HEK293 (cell line): ENCODE measurements around the gene TTC32.
A peak's percentile ranks its signal among the peaks of the same experiment; 100 is the strongest.

Source experiments
- AEBP2 ChIP-seq: fragments of 450-650 bp; formaldehyde crosslinking; IDR thresholded peaks from 2 replicates; pipeline ENCODE4 v1.5.1; 2016; ENCODE audit warnings: missing biosample characterization, missing genetic modification characterization, borderline replicate concordance
- BCL11A ChIP-seq: fragments of 450-650 bp; formaldehyde crosslinking; IDR thresholded peaks from 2 replicates; pipeline ENCODE4 v1.5.1; 2016; ENCODE audit warnings: low read depth, missing biosample characterization, missing genetic modification characterization
- GFI1B ChIP-seq: fragments of 450-650 bp; formaldehyde crosslinking; IDR thresholded peaks from 2 replicates; pipeline ENCODE4 v1.5.1; 2016; ENCODE audit warnings: missing biosample characterization, missing genetic modification characterization
- GLIS2 ChIP-seq: fragments of 450-650 bp; formaldehyde crosslinking; IDR thresholded peaks from 2 replicates; pipeline ENCODE4 v1.5.1; 2016; ENCODE audit warnings: missing biosample characterization, missing genetic modification characterization
- HOXA7 ChIP-seq: sonication (generic); formaldehyde crosslinking; IDR thresholded peaks from 2 replicates; pipeline ENCODE4 v1.8.1; 2022; ENCODE audit warnings: missing genetic modification reagents, borderline replicate concordance
- KLF16 ChIP-seq: fragments of 450-650 bp; formaldehyde crosslinking; IDR thresholded peaks from 2 replicates; pipeline ENCODE4 v1.5.1; 2017; ENCODE audit warnings: missing biosample characterization, missing genetic modification characterization
- KLF7 ChIP-seq: fragments of 450-650 bp; formaldehyde crosslinking; IDR thresholded peaks from 2 replicates; pipeline ENCODE4 v1.5.1; 2016; ENCODE audit warnings: missing biosample characterization, missing genetic modification characterization, borderline replicate concordance
- KLF8 ChIP-seq: fragments of 450-650 bp; formaldehyde crosslinking; IDR thresholded peaks from 2 replicates; pipeline ENCODE4 v1.5.1; 2016; ENCODE audit warnings: missing biosample characterization, missing genetic modification characterization
- PRDM6 ChIP-seq: fragments of 450-650 bp; formaldehyde crosslinking; IDR thresholded peaks from 2 replicates; pipeline ENCODE4 v1.5.1; 2017; ENCODE audit warnings: missing biosample characterization, missing genetic modification characterization
- SP3 ChIP-seq: fragments of 450-650 bp; formaldehyde crosslinking; IDR thresholded peaks from 2 replicates; pipeline ENCODE4 v1.5.1; 2016; ENCODE audit warnings: missing biosample characterization, missing genetic modification characterization
- ZBTB11 ChIP-seq: fragments of 450-650 bp; formaldehyde crosslinking; conservative IDR thresholded peaks from 2 replicates; pipeline ENCODE4 v1.5.1; 2016; ENCODE audit warnings: low read depth, missing biosample characterization, missing genetic modification characterization
- ZEB2 ChIP-seq: fragments of 450-650 bp; formaldehyde crosslinking; IDR thresholded peaks from 2 replicates; pipeline ENCODE4 v1.5.1; 2016; ENCODE audit warnings: missing biosample characterization, missing genetic modification characterization
- ZFP3 ChIP-seq: fragments of 450-650 bp; formaldehyde crosslinking; IDR thresholded peaks from 2 replicates; pipeline ENCODE4 v1.5.1; 2016; ENCODE audit warnings: low read depth, missing biosample characterization, missing genetic modification characterization
- ZNF114 ChIP-seq: fragments of 450-650 bp; formaldehyde crosslinking; IDR thresholded peaks from 2 replicates; pipeline ENCODE4 v1.5.0; 2017; ENCODE audit warnings: missing biosample characterization, missing genetic modification characterization
- ZNF138 ChIP-seq: fragments of 450-650 bp; formaldehyde crosslinking; IDR thresholded peaks from 2 replicates; pipeline ENCODE4 v1.5.1; 2016; ENCODE audit warnings: missing biosample characterization, missing genetic modification characterization, borderline replicate concordance
- ZNF155 ChIP-seq: fragments of 450-650 bp; formaldehyde crosslinking; IDR thresholded peaks from 2 replicates; pipeline ENCODE4 v1.5.1; 2016; ENCODE audit warnings: missing biosample characterization, missing genetic modification characterization
- ZNF2 ChIP-seq: fragments of 450-650 bp; formaldehyde crosslinking; IDR thresholded peaks from 2 replicates; pipeline ENCODE4 v1.5.1; 2016; ENCODE audit warnings: missing biosample characterization, missing genetic modification characterization
- ZNF24 ChIP-seq: fragments of 450-650 bp; formaldehyde crosslinking; IDR thresholded peaks from 2 replicates; pipeline ENCODE4 v1.5.1; 2016; ENCODE audit warnings: missing biosample characterization, missing genetic modification characterization
- ZNF248 ChIP-seq: fragments of 450-650 bp; formaldehyde crosslinking; IDR thresholded peaks from 2 replicates; pipeline ENCODE4 v1.5.1; 2017; ENCODE audit warnings: missing biosample characterization, missing genetic modification characterization
- ZNF341 ChIP-seq: fragments of 450-650 bp; formaldehyde crosslinking; IDR thresholded peaks from 2 replicates; pipeline ENCODE4; 2016; ENCODE audit warnings: low read depth, missing biosample characterization, missing genetic modification characterization
- ZNF513 ChIP-seq: fragments of 450-650 bp; IDR thresholded peaks from 2 replicates; pipeline ENCODE4 v1.5.1; 2018; ENCODE audit warnings: missing biosample characterization, missing genetic modification characterization
- ZNF548 ChIP-seq: fragments of 450-650 bp; formaldehyde crosslinking; IDR thresholded peaks from 2 replicates; pipeline ENCODE4 v1.5.1; 2016; ENCODE audit warnings: missing biosample characterization, missing genetic modification characterization
- ZNF580 ChIP-seq: fragments of 450-650 bp; formaldehyde crosslinking; IDR thresholded peaks from 2 replicates; pipeline ENCODE4 v1.5.1; 2016; ENCODE audit warnings: missing biosample characterization, missing genetic modification characterization
- ZNF600 ChIP-seq: fragments of 450-650 bp; formaldehyde crosslinking; IDR thresholded peaks from 2 replicates; pipeline ENCODE4 v1.5.1; 2016; ENCODE audit warnings: missing biosample characterization, missing genetic modification characterization
- ZNF624 ChIP-seq: fragments of 450-650 bp; formaldehyde crosslinking; IDR thresholded peaks from 2 replicates; pipeline ENCODE4 v1.5.1; 2017; ENCODE audit warnings: missing biosample characterization, missing genetic modification characterization
- ZNF629 ChIP-seq: fragments of 450-650 bp; formaldehyde crosslinking; IDR thresholded peaks from 2 replicates; pipeline ENCODE4 v1.5.1; 2017; ENCODE audit warnings: missing biosample characterization, missing genetic modification characterization
- ZNF654 ChIP-seq: fragments of 450-650 bp; formaldehyde crosslinking; IDR thresholded peaks from 2 replicates; pipeline ENCODE4 v1.5.1; 2016; ENCODE audit warnings: low read depth, missing biosample characterization, missing genetic modification characterization
- ZNF670 ChIP-seq: fragments of 450-650 bp; formaldehyde crosslinking; IDR thresholded peaks from 2 replicates; pipeline ENCODE4 v1.5.1; 2016; ENCODE audit warnings: missing biosample characterization, missing genetic modification characterization, low read depth
- ZNF701 ChIP-seq: fragments of 450-650 bp; formaldehyde crosslinking; IDR thresholded peaks from 2 replicates; pipeline ENCODE4 v1.5.1; 2016; ENCODE audit warnings: missing biosample characterization, missing genetic modification characterization
- ZNF76 ChIP-seq: fragments of 450-650 bp; formaldehyde crosslinking; IDR thresholded peaks from 2 replicates; pipeline ENCODE4; 2016; ENCODE audit warnings: low read depth, missing biosample characterization, missing genetic modification characterization, borderline replicate concordance
- ZNF777 ChIP-seq: fragments of 450-650 bp; formaldehyde crosslinking; IDR thresholded peaks from 2 replicates; pipeline ENCODE4 v1.5.1; 2017; ENCODE audit warnings: missing biosample characterization, missing genetic modification characterization, borderline replicate concordance
- ZSCAN16 ChIP-seq: fragments of 450-650 bp; formaldehyde crosslinking; IDR thresholded peaks from 2 replicates; pipeline ENCODE4 v1.5.1; 2016; ENCODE audit warnings: missing biosample characterization, missing genetic modification characterization
- ZSCAN30 ChIP-seq: fragments of 450-650 bp; IDR thresholded peaks from 2 replicates; pipeline ENCODE4 v1.5.1; 2018; ENCODE audit warnings: missing biosample characterization, mild to moderate bottlenecking, missing genetic modification characterization, moderate library complexity

Gene TTC32

GRCh38 chr2:19901442-19902215 is at the start of gene TTC32 (continued):
- TF ChIP-seq ZBTB11 (tag by site-specific recombination) (no peak; the same call in 1 of the 2 replicates), ZNF701 (tag by site-specific recombination) (no peak), PRDM6 (no peak), ZNF248 (tag by site-specific recombination) (no peak), ZNF580 (tag by site-specific recombination) (peak; percentile 65; the same call in 1 of the 2 replicates), ZNF777 (tag by site-specific recombination) (peak; percentile 16; the same call in 1 of the 2 replicates), ZNF624 (tag by site-specific recombination) (no peak), ZNF600 (tag by site-specific recombination) (peak; percentile 51; the same call in 1 of the 2 replicates), ZEB2 (peak; percentile 75), ZNF24 (tag by site-specific recombination) (peak; percentile 68; the same call in 1 of the 2 replicates), ZNF76 (tag by site-specific recombination) (peak; percentile 56; the same call in 1 of the 2 replicates), SP3 (peak; percentile 73), ZNF114 (tag by site-specific recombination) (no peak), KLF16 (tag by site-specific recombination) (peak; percentile 46), ZFP3 (tag by site-specific recombination) (no peak), ZNF138 (tag by site-specific recombination) (no peak), ZNF2 (tag by site-specific recombination) (peak; percentile 86; the same call in 1 of the 2 replicates), BCL11A (tag by site-specific recombination) (no peak), KLF8 (peak; percentile 71), ZNF654 (tag by site-specific recombination) (no peak), ZSCAN16 (tag by site-specific recombination) (no peak), GFI1B (tag by site-specific recombination) (no peak), HOXA7 (CRISPR knock-in tag) (no peak), ZNF670 (tag by site-specific recombination) (no peak), GLIS2 (peak; percentile 87), KLF7 (tag by site-specific recombination) (no peak), ZNF513 (no peak; the same call in 1 of the 2 replicates), ZNF155 (tag by site-specific recombination) (no peak), ZNF629 (tag by site-specific recombination) (peak; percentile 52; the same call in 1 of the 2 replicates), ZNF548 (tag by site-specific recombination) (no peak), AEBP2 (tag by site-specific recombination) (no peak), ZNF341 (peak; percentile 42; the same call in 1 of the 2 replicates), ZSCAN30 (tag by site-specific recombination) (peak; percentile 33)
